ENCODE results near the gene RUNDC1. TPM values are rescaled to one million over a fixed set of nuclear protein-coding genes. Genes with fewer than 3 reads are reported as not detected.
"Not testable (repeated sequence)": the region's sequence is repeated elsewhere in the genome, so short reads cannot be mapped to it uniquely, and the experiment has no call there.

The RUNDC1 gene
- total RNA-seq, 8 experiments from 2014 or later = 11.8 to 14.8 (median 13.5) TPM

- Histone ChIP-seq H3K4me1 (replicated peaks in 1 of 2) (peaks cover 10 to 13% of the 10 kb centered on the region in 2 donors), H3K27ac (peak within 1 kb of the TSS; percentile 72 to 94), H3K4me3 (peak within 1 kb of the TSS; percentile 49 to 75 (median 60))
- 0 to 7% (median 0%) methylated on average over 1 to 27 of the region's 49 CpGs; no CpG with 5 or more reads in 1 of the 10 experiments for WGBS, 10 experiments
- in situ Hi-C loops (cut with MboI; ENCODE audit: low pct_unique_long_range_greater_than_20kb in 2 of 9, low sequenced_read_pairs in 9 of 9, unreplicated experiment in 9 of 9) = no loop called here
- ATAC-seq (replicated peaks in 6 of 8) = peak; percentile 86 to 98 (median 96)
Observed at GRCh38 chr17:42997984-42998938, 17.9 kb downstream of the RUNDC1 start, which contains the start of gene RPL27. Gene RPL27, plus strand, starts transcription at chr17:42998419. Its CDS starts 332 bp downstream, at chr17:42998751.

DNA sequence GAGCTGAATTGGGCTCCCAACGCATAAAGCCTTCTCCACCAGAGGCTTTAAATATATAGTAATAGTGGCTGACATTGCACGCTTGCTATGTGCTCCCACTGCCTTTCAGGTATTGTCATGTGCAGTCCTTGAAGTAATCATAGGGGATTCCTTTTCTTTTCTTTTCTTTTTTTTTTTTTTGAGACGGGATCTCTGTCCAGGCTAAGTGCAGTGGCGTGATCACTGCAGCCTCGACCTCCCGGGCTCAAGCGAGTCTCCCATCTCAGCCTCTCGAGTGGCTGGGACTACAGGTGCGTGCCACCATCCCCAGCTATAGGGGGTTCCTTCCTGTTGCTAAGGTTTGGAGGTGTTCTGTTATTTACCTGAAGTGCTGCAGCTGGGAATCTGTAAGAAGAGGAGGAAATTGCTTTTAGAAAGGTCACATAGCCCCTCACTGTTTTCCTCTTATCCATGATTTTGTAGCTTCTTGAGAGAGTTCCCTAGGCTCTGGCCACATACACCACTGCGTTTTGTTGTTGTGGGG, 18.7 kb downstream of the RUNDC1 start:
- ATAC-seq (replicated peaks in 6 of 8) = no peak
- in situ Hi-C loops (cut with MboI; ENCODE audit: low pct_unique_long_range_greater_than_20kb in 2 of 9, low sequenced_read_pairs in 9 of 9, unreplicated experiment in 9 of 9) = no loop called here
- 2 to 33% (median 9%) methylated on average over 1 to 9 of the region's 10 CpGs; no CpG with 5 or more reads in 3 of the 10 experiments for WGBS, 10 experiments
- peaks cover 10 to 13% of the 10 kb centered on the region in 2 donors for H3K4me1 ChIP-seq (replicated peaks in 1 of 2)
- peak overlapping the region; percentile 49 to 75 (median 60) for H3K4me3 ChIP-seq
- peak overlapping the region; percentile 72 to 94 for H3K27ac ChIP-seq

DNA sequence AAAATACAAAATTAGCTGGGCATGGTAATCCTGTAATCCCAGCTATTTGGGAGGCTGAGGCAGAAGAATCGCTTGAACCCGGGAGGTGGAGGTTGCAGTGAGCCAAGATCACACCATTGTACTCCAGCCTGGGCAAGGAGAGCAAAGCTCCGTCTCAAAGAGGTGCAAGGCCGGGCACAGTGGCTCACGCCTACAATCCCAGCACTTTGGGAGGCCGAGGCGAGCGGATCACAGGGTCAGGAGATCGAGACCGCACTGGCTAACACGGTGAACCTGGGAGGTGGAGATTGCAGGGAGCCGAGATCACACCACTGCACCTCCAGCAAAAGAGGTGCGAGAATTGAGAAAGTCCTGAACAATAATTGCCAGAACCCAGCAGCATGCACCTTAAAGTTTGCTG, 20.5 kb downstream of the RUNDC1 start:
- H3K27ac ChIP-seq; H3K4me3 ChIP-seq; ATAC-seq (replicated peaks in 6 of 8): not testable (repeated sequence)
- in situ Hi-C loops (cut with MboI; ENCODE audit: low pct_unique_long_range_greater_than_20kb in 2 of 9, low sequenced_read_pairs in 9 of 9, unreplicated experiment in 9 of 9) = loop anchor here in 1 of 9 experiments (25.0 kb wide), 1 partner anchor 336 kb away; no protein-coding TSS in a partner anchor
- H3K4me1 ChIP-seq (replicated peaks in 1 of 2) = peaks cover 10 to 13% of the 10 kb centered on the region in 2 donors
- 80 to 100% (median 94%) methylated on average over 2 to 8 of the region's 13 CpGs; no CpG with 5 or more reads in 6 of the 10 experiments for WGBS, 10 experiments

DNA sequence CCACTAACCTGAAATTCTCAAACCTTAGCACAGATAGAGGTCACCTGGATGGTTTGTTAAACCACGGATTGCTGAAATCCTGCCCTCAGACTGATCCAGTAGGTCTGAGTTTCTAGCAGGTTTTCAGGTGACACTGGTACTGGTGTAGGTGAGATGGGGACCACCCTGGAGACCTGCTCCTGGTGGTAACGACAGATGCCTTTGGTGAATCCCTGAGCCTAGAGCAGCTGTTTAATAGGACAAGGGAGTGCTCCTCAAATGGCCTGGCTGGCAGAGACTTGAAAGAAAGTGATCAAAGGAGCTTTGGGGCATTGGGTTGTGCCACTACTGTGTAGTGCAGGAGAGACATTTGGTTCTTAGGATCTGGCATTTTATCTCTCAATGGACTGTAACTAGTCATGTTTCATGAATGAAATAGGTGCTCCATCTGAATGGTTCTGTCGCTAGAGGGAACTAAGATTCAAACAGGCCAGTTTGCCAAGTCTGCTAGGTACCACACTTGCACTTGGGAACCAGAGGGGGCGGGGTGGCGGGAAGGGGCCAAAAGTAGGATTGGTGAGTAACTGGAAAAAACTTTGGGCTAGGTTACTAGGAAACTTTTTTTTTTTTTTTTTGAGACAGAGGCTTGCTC, 23.3 kb downstream of the RUNDC1 start:
- Histone ChIP-seq H3K4me3 (no peak overlapping the region), H3K4me1 (replicated peaks in 1 of 2) (peaks cover 7 to 10% of the 10 kb centered on the region in 2 donors), H3K27ac (no peak overlapping the region)
- in situ Hi-C loops (cut with MboI; ENCODE audit: low pct_unique_long_range_greater_than_20kb in 2 of 9, low sequenced_read_pairs in 9 of 9, unreplicated experiment in 9 of 9) = loop anchor here in 1 of 9 experiments (25.0 kb wide), 1 partner anchor 334 kb away; no protein-coding TSS in a partner anchor
- peak in 3 of 8 experiments; percentile 1 to 11 (median 7) for ATAC-seq (replicated peaks in 6 of 8)
- WGBS, 10 experiments = 60 to 100% (median 96%) methylated on average over 1 to 3 of the region's 5 CpGs; no CpG with 5 or more reads in 4 of the 10 experiments

- 0 to 70% (median 25%) methylated on average over 1 to 10 of the region's 18 CpGs; no CpG with 5 or more reads in 3 of the 10 experiments for WGBS, 10 experiments
- peak; percentile 70 to 85 (median 80) for ATAC-seq (replicated peaks in 6 of 8)
- Histone ChIP-seq H3K4me3 (peak within 1 kb of the TSS in 3 of 5 donors; percentile 17 to 24 (median 22)), H3K4me1 (replicated peaks in 1 of 2) (no peaks in the 10 kb centered on the region), H3K27ac (peak within 1 kb of the TSS; percentile 48 to 49)
- in situ Hi-C loops (cut with MboI; ENCODE audit: low pct_unique_long_range_greater_than_20kb in 2 of 9, low sequenced_read_pairs in 9 of 9, unreplicated experiment in 9 of 9) = loop anchor here in 1 of 9 experiments (25.0 kb wide), 1 partner anchor 330 kb away; no protein-coding TSS in a partner anchor
Observed at GRCh38 chr17:43006639-43007551, 26.5 kb downstream of the RUNDC1 start, which contains the start of gene IFI35. Gene IFI35, plus strand, starts transcription at chr17:43006784. Its CDS starts 164 bp downstream, at chr17:43006948.

DNA sequence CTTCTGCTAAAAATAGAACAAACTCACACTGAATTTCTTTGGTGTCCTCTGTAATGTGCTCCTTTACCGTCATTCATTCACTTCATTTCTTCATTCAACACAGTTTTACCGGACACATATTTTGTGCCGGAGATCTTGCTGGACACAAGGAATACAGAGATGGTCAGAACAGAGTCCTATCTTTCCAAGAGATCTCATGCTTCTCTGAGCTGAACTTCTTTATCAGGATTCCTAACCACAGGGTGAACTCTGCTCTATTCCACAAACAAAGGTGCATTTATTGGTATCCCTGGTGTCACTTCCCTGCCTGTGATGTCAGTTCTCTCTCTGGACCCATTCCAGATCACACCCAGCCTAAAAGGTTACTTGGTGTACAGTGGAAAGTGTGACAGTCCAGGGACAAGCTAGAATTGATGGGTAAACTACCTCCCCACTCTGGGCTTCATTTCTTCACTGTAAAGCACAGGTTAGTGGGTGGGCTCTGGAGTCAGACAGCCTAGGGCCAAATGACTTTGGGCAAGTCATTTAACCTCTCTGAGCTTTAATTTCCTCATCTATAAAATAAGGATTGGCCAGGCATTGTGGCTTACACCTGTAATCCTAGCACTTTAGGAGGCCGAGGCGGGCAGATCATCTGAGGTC, 30.4 kb downstream of the RUNDC1 start:
- Histone ChIP-seq H3K4me3 (no peak overlapping the region), H3K4me1 (replicated peaks in 1 of 2) (peaks cover 0 to 17% of the 10 kb centered on the region in 2 donors), H3K27ac (no peak overlapping the region)
- in situ Hi-C loops (cut with MboI; ENCODE audit: low pct_unique_long_range_greater_than_20kb in 2 of 9, low sequenced_read_pairs in 9 of 9, unreplicated experiment in 9 of 9) = loop anchor here in 1 of 9 experiments (25.0 kb wide), 1 partner anchor 327 kb away; no protein-coding TSS in a partner anchor
- ATAC-seq (replicated peaks in 6 of 8) = no peak
- WGBS, 10 experiments = 60 to 94% (median 84%) methylated on average over 1 to 5 of the region's 5 CpGs

DNA sequence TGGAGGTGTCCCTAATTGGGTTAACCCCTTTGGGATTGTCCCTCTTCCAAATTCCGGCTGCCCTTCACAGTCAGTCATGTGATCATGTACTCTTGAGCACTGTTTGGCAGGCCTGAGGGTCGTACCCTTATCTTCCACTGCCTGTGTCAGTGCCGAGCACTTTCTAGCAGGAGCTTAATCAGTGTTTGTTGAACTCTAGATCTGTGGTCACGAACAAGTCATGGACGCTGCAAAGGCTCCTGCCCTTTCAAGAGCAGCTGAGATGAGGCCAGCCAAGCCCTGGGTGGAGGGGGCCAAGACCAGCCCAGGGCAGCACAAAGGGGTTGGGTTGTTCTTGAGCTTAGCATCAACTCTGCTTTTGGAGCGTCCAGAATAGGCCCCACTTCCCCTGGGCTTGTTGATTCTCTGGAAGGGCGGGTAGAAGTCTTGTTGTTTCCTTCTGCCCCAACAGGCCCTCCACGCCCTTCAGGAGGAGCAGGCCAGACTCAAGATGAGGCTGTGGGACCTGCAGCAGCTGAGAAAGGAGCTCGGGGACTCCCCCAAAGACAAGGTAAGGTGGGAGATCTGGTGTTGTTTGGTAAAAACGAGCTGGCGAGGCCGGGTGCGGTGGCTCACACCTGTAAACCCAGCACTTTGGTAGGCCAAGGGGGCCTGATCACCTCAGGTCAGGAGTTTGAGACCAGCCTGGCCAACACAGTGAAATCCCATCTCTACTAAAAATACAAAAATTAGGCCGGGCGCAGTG, 31.5 kb downstream of the RUNDC1 start:
- in situ Hi-C loops (cut with MboI; ENCODE audit: low pct_unique_long_range_greater_than_20kb in 2 of 9, low sequenced_read_pairs in 9 of 9, unreplicated experiment in 9 of 9) = loop anchor here in 1 of 9 experiments (25.0 kb wide), 1 partner anchor 325 kb away; no protein-coding TSS in a partner anchor
- Histone ChIP-seq H3K27ac (no peak overlapping the region), H3K4me1 (replicated peaks in 1 of 2) (peaks cover 0 to 22% of the 10 kb centered on the region in 2 donors), H3K4me3 (no peak overlapping the region)
- no peak for ATAC-seq (replicated peaks in 6 of 8)
- WGBS, 10 experiments = 53 to 100% (median 85%) methylated on average over 1 to 6 of the region's 15 CpGs; no CpG with 5 or more reads in 2 of the 10 experiments

DNA sequence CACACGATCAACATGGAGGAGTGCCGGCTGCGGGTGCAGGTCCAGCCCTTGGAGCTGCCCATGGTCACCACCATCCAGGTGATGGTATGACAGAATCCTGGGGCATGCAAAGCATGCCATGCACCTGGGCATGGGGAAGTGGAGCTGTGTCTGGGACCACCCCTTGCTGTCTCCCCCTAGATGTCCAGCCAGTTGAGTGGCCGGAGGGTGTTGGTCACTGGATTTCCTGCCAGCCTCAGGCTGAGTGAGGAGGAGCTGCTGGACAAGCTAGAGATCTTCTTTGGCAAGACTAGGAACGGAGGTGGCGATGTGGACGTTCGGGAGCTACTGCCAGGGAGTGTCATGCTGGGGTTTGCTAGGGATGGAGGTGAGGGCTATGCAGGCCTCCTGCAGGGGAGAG, 32.9 kb downstream of the RUNDC1 start:
- WGBS, 10 experiments = 50 to 100% (median 91%) methylated on average over 1 to 5 of the region's 8 CpGs; no CpG with 5 or more reads in 5 of the 10 experiments
- H3K4me3 ChIP-seq = no peak overlapping the region
- in situ Hi-C loops (cut with MboI; ENCODE audit: low pct_unique_long_range_greater_than_20kb in 2 of 9, low sequenced_read_pairs in 9 of 9, unreplicated experiment in 9 of 9) = loop anchor here in 1 of 9 experiments (25.0 kb wide), 1 partner anchor 324 kb away; no protein-coding TSS in a partner anchor
- peaks cover 8 to 30% of the 10 kb centered on the region in 2 donors for H3K4me1 ChIP-seq (replicated peaks in 1 of 2)
- ATAC-seq (replicated peaks in 6 of 8) = peak in 1 of 8 experiments; percentile 4
- no peak overlapping the region for H3K27ac ChIP-seq

GRCh38 chr17:43014020-43014648, 33.8 kb downstream of the RUNDC1 start:
- ATAC-seq (replicated peaks in 6 of 8) = peak in 2 of 8 experiments; percentile 4 to 6
- WGBS, 10 experiments = 71 to 100% (median 90%) methylated on average over 1 to 2 of the region's 12 CpGs; no CpG with 5 or more reads in 5 of the 10 experiments
- in situ Hi-C loops (cut with MboI; ENCODE audit: low pct_unique_long_range_greater_than_20kb in 2 of 9, low sequenced_read_pairs in 9 of 9, unreplicated experiment in 9 of 9) = loop anchor here in 1 of 9 experiments (25.0 kb wide), 1 partner anchor 323 kb away; no protein-coding TSS in a partner anchor
- no peak overlapping the region for H3K27ac ChIP-seq
- H3K4me1 ChIP-seq (replicated peaks in 1 of 2) = peaks cover 16 to 39% of the 10 kb centered on the region in 2 donors
- H3K4me3 ChIP-seq = no peak overlapping the region

Measured in motor neuron (in vitro differentiated cells).